ENCODE data around the gene TBC1D1.

The TBC1D1 gene

GRCh38 chr4:37956941-37957340 is 66.1 kb downstream of the TBC1D1 start:
- TF ChIP-seq GATA2 (IDR thresholded peaks at IDR 0.05; ENCODE audit: low read depth, low read length) = no peak
- no peak for TF ChIP-seq GATA3 (IDR thresholded peaks at IDR 0.05; ENCODE audit: low read depth, low read length)

- TF ChIP-seq GATA3 (IDR thresholded peaks at IDR 0.05; ENCODE audit: low read depth, low read length) (no peak), GATA2 (IDR thresholded peaks at IDR 0.05; ENCODE audit: low read depth, low read length) (no peak)
These were observed 68.0 kb downstream of the TBC1D1 start for GRCh38 chr4:37958932-37959331.

GRCh38 chr4:37960098-37960497 is 69.2 kb downstream of the TBC1D1 start, which contains the start of gene PTTG2:
Gene PTTG2, plus strand, starts transcription at chr4:37960398. Its CDS starts 37 bp downstream, at chr4:37960435.
- no peak for TF ChIP-seq GATA2 (IDR thresholded peaks at IDR 0.05; ENCODE audit: low read depth, low read length)
- TF ChIP-seq GATA3 (IDR thresholded peaks at IDR 0.05; ENCODE audit: low read depth, low read length) = no peak

GRCh38 chr4:37960679-37961450 is 70.0 kb downstream of the TBC1D1 start:
- TF ChIP-seq GATA2 (IDR thresholded peaks at IDR 0.05; ENCODE audit: low read depth, low read length) (no peak), GATA3 (IDR thresholded peaks at IDR 0.05; ENCODE audit: low read depth, low read length) (no peak)

- TF ChIP-seq GATA3 (IDR thresholded peaks at IDR 0.05; ENCODE audit: low read depth, low read length) (no peak), GATA2 (IDR thresholded peaks at IDR 0.05; ENCODE audit: low read depth, low read length) (no peak)
These were observed 74.0 kb downstream of the TBC1D1 start for GRCh38 chr4:37964734-37965457.

- no peak for TF ChIP-seq GATA3 (IDR thresholded peaks at IDR 0.05; ENCODE audit: low read depth, low read length)
- TF ChIP-seq GATA2 (IDR thresholded peaks at IDR 0.05; ENCODE audit: low read depth, low read length) = no peak
These were observed 75.2 kb downstream of the TBC1D1 start for GRCh38 chr4:37966044-37966443.

GRCh38 chr4:37967736-37968135 is 76.9 kb downstream of the TBC1D1 start:
- no peak for TF ChIP-seq GATA3 (IDR thresholded peaks at IDR 0.05; ENCODE audit: low read depth, low read length)
- TF ChIP-seq GATA2 (IDR thresholded peaks at IDR 0.05; ENCODE audit: low read depth, low read length) = no peak

GRCh38 chr4:37968747-37969146 is 77.9 kb downstream of the TBC1D1 start:
- TF ChIP-seq GATA2 (IDR thresholded peaks at IDR 0.05; ENCODE audit: low read depth, low read length) = no peak
- TF ChIP-seq GATA3 (IDR thresholded peaks at IDR 0.05; ENCODE audit: low read depth, low read length) = no peak

GRCh38 chr4:37970702-37971101 is 79.8 kb downstream of the TBC1D1 start:
- TF ChIP-seq GATA3 (IDR thresholded peaks at IDR 0.05; ENCODE audit: low read depth, low read length) (no peak), GATA2 (IDR thresholded peaks at IDR 0.05; ENCODE audit: low read depth, low read length) (no peak)

- TF ChIP-seq GATA2 (IDR thresholded peaks at IDR 0.05; ENCODE audit: low read depth, low read length) (no peak), GATA3 (IDR thresholded peaks at IDR 0.05; ENCODE audit: low read depth, low read length) (no peak)
These were observed 80.3 kb downstream of the TBC1D1 start for GRCh38 chr4:37971202-37971601.

- TF ChIP-seq GATA2 (IDR thresholded peaks at IDR 0.05; ENCODE audit: low read depth, low read length) = no peak
- TF ChIP-seq GATA3 (IDR thresholded peaks at IDR 0.05; ENCODE audit: low read depth, low read length) = no peak
These were observed 82.6 kb downstream of the TBC1D1 start for GRCh38 chr4:37973441-37973840.

- TF ChIP-seq GATA2 (IDR thresholded peaks at IDR 0.05; ENCODE audit: low read depth, low read length) (no peak), GATA3 (IDR thresholded peaks at IDR 0.05; ENCODE audit: low read depth, low read length) (no peak)
These were observed 85.6 kb downstream of the TBC1D1 start for GRCh38 chr4:37976507-37976906.

GRCh38 chr4:37976991-37977470 is 86.1 kb downstream of the TBC1D1 start:
- TF ChIP-seq GATA2 (IDR thresholded peaks at IDR 0.05; ENCODE audit: low read depth, low read length) = no peak
- no peak for TF ChIP-seq GATA3 (IDR thresholded peaks at IDR 0.05; ENCODE audit: low read depth, low read length)

- no peak for TF ChIP-seq GATA2 (IDR thresholded peaks at IDR 0.05; ENCODE audit: low read depth, low read length)
- no peak for TF ChIP-seq GATA3 (IDR thresholded peaks at IDR 0.05; ENCODE audit: low read depth, low read length)
These were observed 86.8 kb downstream of the TBC1D1 start for GRCh38 chr4:37977471-37978247.

Measured in SH-SY5Y (cell line).